HL-60 (cell line): Measurements from ENCODE around the gene STOM.

ENCODE experiments used
- DNase-seq, 2 experiments: peaks; one replicate each; pipeline ENCODE4 v3.0.0-alpha.2; 2010 to 2020; ENCODE audit warnings: low read depth in 1 of 2, low spot score in 1 of 2
- H3K27ac ChIP-seq: fragments of 250-450 bp; sonication (Bioruptor Pico); replicated peaks from 2 replicates; pipeline ENCODE4 v1.5.1; 2020; ENCODE audit warnings: mild to moderate bottlenecking, moderate library complexity
- H3K27me3 ChIP-seq: fragments of 250-450 bp; sonication (Bioruptor Pico); 2 replicates; pipeline ENCODE4 v1.5.1; 2021; ENCODE audit warnings: mild to moderate bottlenecking, moderate library complexity; ENCODE audit not compliant: insufficient read depth, poor library complexity, severe bottlenecking
- H3K4me3 ChIP-seq: replicated peaks from 2 replicates; pipeline ENCODE4 v1.5.1; 2011; ENCODE audit warnings: mild to moderate bottlenecking, control low read depth, low read length; ENCODE audit not compliant: insufficient read depth
- GABPA ChIP-seq: IDR thresholded peaks from 2 replicates; pipeline ENCODE4 v1.6.1; 2012; ENCODE audit warnings: low read depth
- POLR2AphosphoS5 ChIP-seq: IDR thresholded peaks from 2 replicates; pipeline ENCODE4 v1.6.1; 2012; ENCODE audit warnings: low read depth
- SPI1 ChIP-seq: IDR thresholded peaks from 2 replicates; pipeline ENCODE4 v1.6.1; 2012; ENCODE audit warnings: low read depth, mild to moderate bottlenecking, borderline replicate concordance
- TF ChIP-seq, protein P1 (sequence below): IDR thresholded peaks from 2 replicates; pipeline ENCODE4 v1.6.1; 2012; ENCODE audit warnings: low read depth; ENCODE audit not compliant: insufficient replicate concordance
- TF ChIP-seq, protein P2 (sequence below): IDR thresholded peaks from one replicate; pipeline ENCODE4 v1.5.1; 2011; ENCODE audit warnings: low read length, control low read depth, inconsistent platforms; ENCODE audit not compliant: insufficient read depth

Gene STOM

DNA sequence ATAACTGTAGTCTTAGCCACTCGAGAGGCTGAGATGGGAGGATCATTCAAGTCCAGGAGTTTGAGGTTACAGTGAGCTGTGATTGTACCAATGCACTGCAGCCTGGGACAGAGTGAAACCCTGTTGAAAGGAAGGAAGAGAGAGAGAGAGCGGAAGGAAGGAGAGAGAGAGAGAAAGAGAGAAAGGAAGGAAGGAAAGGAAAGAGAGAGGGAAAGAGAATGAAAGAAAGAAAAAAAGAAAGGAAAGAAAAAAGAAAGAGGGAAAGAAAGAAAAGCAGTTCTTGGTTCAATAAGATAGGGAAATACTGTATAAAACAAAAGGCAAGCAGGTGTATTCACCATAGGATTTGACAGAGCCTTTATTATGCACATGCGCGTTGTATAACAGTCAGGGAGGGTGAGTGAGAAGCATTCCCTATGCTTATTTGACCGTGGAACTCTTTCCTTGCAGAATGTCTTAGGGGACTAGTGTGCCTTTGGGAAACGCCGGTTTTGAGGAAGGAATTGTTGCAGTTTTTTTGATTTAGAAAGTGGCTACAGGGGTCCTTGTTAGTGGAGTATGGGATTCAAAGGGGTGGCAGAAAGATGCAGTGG lies 60.1 kb downstream of the STOM start:
- H3K27ac ChIP-seq = no peak overlapping the region
- no peak for DNase-seq
- no peaks in the 10 kb centered on the region for H3K27me3 ChIP-seq
- TF ChIP-seq, protein P1, sequence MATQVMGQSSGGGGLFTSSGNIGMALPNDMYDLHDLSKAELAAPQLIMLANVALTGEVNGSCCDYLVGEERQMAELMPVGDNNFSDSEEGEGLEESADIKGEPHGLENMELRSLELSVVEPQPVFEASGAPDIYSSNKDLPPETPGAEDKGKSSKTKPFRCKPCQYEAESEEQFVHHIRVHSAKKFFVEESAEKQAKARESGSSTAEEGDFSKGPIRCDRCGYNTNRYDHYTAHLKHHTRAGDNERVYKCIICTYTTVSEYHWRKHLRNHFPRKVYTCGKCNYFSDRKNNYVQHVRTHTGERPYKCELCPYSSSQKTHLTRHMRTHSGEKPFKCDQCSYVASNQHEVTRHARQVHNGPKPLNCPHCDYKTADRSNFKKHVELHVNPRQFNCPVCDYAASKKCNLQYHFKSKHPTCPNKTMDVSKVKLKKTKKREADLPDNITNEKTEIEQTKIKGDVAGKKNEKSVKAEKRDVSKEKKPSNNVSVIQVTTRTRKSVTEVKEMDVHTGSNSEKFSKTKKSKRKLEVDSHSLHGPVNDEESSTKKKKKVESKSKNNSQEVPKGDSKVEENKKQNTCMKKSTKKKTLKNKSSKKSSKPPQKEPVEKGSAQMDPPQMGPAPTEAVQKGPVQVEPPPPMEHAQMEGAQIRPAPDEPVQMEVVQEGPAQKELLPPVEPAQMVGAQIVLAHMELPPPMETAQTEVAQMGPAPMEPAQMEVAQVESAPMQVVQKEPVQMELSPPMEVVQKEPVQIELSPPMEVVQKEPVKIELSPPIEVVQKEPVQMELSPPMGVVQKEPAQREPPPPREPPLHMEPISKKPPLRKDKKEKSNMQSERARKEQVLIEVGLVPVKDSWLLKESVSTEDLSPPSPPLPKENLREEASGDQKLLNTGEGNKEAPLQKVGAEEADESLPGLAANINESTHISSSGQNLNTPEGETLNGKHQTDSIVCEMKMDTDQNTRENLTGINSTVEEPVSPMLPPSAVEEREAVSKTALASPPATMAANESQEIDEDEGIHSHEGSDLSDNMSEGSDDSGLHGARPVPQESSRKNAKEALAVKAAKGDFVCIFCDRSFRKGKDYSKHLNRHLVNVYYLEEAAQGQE = no peak
- TF ChIP-seq, protein P2, sequence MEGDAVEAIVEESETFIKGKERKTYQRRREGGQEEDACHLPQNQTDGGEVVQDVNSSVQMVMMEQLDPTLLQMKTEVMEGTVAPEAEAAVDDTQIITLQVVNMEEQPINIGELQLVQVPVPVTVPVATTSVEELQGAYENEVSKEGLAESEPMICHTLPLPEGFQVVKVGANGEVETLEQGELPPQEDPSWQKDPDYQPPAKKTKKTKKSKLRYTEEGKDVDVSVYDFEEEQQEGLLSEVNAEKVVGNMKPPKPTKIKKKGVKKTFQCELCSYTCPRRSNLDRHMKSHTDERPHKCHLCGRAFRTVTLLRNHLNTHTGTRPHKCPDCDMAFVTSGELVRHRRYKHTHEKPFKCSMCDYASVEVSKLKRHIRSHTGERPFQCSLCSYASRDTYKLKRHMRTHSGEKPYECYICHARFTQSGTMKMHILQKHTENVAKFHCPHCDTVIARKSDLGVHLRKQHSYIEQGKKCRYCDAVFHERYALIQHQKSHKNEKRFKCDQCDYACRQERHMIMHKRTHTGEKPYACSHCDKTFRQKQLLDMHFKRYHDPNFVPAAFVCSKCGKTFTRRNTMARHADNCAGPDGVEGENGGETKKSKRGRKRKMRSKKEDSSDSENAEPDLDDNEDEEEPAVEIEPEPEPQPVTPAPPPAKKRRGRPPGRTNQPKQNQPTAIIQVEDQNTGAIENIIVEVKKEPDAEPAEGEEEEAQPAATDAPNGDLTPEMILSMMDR = no peak
- TF ChIP-seq GABPA = no peak
- no peak for TF ChIP-seq SPI1
- no peak for TF ChIP-seq POLR2AphosphoS5
- H3K4me3 ChIP-seq = no peak overlapping the region

DNA sequence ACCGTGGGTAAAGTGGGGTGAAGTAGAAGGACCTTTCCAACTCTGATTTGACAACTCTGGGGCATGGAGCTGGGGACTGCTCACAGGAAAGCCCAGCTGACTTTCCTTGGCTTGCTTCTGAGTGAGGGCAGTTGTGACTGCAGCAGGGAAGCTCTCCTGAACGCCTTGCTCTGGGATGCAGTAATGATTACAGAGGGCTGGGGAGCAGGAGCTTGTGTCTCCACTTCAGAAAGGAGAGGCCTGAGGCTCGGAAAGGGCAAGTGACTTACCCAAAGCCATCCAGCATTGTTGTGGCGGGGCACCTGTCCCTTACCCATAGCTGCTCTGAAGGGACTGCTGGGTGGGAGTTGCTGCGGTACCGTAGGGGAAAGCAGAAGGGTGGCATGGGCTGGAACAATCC lies 60.9 kb downstream of the STOM start:
- Histone ChIP-seq H3K4me3 (no peak overlapping the region), H3K27me3 (no peaks in the 10 kb centered on the region), H3K27ac (no peak overlapping the region)
- DNase-seq = no peak
- TF ChIP-seq, protein P2 = no peak
- no peak for TF ChIP-seq POLR2AphosphoS5
- TF ChIP-seq, protein P1 = no peak

DNA sequence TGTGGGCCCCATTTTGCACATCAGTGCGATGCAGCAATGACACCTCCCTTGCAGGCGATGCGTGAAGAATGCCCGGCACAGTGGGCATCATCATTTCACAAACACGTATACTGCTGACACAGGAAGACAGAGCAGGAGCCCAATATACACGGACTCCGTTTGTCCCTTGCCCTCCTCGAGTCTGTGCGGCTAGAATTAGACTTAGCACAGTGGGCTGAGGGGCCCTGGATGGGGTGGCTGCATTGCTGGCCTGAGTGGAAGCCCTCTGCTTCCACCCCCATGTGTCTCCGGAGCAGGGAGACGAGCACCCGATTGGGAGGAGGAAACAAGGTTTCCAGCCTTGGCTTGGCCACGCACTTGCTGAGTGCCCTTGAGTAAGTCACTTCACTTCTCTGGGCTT lies 61.3 kb downstream of the STOM start:
- Histone ChIP-seq H3K27me3 (no peaks in the 10 kb centered on the region), H3K4me3 (no peak overlapping the region), H3K27ac (no peak overlapping the region)
- TF ChIP-seq GABPA (no peak), POLR2AphosphoS5 (no peak)
- DNase-seq = no peak

DNA sequence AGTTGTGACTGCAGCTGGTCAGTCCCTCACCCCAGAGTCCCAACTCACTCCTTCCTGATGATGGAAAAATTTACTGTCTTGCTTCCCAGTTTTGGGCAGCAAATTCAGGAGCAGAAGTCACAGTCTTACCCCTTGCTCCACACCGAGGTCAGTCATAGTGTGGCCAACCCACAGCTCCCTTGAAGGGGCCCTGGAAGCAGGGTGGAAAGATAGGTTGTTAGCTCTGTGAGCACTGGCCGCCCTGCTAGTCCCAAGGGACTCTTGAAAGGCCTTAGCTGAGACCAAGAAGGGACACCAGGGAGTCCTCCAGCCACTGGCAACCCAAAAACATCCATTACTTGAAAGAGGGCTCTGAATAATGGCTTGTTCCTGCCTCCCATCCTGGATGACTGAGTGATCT lies 62.1 kb downstream of the STOM start:
- no peak for DNase-seq
- TF ChIP-seq GABPA (no peak), POLR2AphosphoS5 (no peak), SPI1 (no peak)
- TF ChIP-seq, protein P2 = no peak
- TF ChIP-seq, protein P1 = no peak

More for the DNA sequence above, 62.1 kb downstream of the STOM start:
- Histone ChIP-seq H3K4me3 (no peak overlapping the region), H3K27ac (no peak overlapping the region), H3K27me3 (no peaks in the 10 kb centered on the region)
